IgD-negative memory B cell (primary cell): Measurements from ENCODE around the gene TBC1D10A. TPM values are rescaled to one million over a fixed set of nuclear protein-coding genes. Genes with fewer than 3 reads are reported as not detected.

Source experiments
- H3K27ac Mint-ChIP-seq, 3 donors: one replicate each; pipeline ENCODE4 v1.8.0; 2020 to 2022; ENCODE audit warnings: mild to moderate bottlenecking in 3 of 3, mixed read lengths in 3 of 3, moderate library complexity in 1 of 3
- H3K27me3 Mint-ChIP-seq: one replicate; pipeline ENCODE4 v1.8.0; 2021; ENCODE audit warnings: mixed read lengths
- H3K36me3 Mint-ChIP-seq: one replicate; pipeline ENCODE4 v1.8.0; 2020; ENCODE audit warnings: mild to moderate bottlenecking, mixed read lengths
- H3K4me1 Mint-ChIP-seq, 3 donors: one replicate each; pipeline ENCODE4 v1.8.0; 2020 to 2022; ENCODE audit warnings: mixed read lengths in 3 of 3, mild to moderate bottlenecking in 1 of 3
- H3K4me3 Mint-ChIP-seq, 4 donors: one replicate each; pipeline ENCODE4 v1.8.0; 2020 to 2022; ENCODE audit warnings: mild to moderate bottlenecking in 4 of 4, mixed read lengths in 4 of 4, moderate library complexity in 3 of 4
- H3K9me3 Mint-ChIP-seq, 3 donors: one replicate each; pipeline ENCODE4 v1.8.0; 2020 to 2021; ENCODE audit warnings: mixed read lengths in 3 of 3, mild to moderate bottlenecking in 1 of 3
- polyA plus RNA-seq: library from polyadenylated mRNA; unstranded; fragments of 300-500 nt; fragmentation: Illumina TruSeq; gene quantifications from one replicate; pipeline ENCODE4 v1.2.3, GENCODE V29; 2021

The TBC1D10A gene
- polyA plus RNA-seq, 1 donor from 2014 or later = 44.0 TPM

DNA sequence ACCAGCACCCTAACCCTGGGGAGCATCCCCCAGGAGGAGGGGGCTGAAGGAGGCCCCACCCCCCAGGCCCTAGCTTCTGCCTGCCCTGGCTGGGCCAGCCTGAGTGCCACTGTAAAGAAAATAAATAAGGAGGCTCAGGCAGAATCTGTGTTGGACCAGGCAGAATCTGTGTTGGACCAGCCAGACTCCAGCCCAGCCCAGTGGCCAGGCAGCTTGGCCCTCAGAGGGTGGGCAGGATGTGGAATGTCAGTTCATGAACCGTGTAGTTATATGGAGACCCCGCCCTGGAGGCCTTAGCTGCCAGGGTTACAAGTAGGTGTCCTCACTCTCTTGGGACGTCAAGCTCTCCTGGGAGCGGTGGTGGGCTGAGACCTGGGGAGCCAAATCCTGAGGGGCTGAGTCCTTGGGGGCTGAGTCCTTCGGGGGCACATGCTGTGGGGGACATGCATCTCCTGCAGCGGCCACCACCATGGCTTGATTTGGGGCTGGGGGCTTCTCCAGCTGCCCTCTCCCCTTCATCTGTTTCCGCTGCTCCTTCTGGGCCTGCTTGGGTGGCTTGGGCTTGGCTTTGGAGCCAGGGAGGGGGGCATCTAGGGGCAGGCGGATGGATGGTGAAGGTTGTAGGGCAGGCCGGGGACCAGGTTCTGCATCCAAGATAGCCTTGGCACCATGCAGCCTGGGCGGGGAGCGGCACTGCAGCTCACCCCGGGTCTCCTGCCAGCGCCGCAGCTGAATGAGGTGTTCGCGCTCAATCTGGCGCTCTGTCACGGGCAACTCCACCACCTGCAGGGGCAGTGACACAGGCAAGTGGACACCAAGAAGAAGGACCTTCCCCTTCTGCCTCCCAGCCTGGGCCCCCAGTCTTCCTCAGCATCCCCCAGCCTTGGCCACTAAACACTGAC is 34.4 kb downstream of the TBC1D10A start:
- Mint-ChIP-seq H3K9me3 (no peaks in the 10 kb centered on the region), H3K27me3 (no peaks in the 10 kb centered on the region), H3K36me3 (peaks cover 2% of the 10 kb centered on the region), H3K4me1 (peaks cover 8 to 22% (median 17%) of the 10 kb centered on the region in 3 donors), H3K4me3 (peak overlapping the region in 2 of 4 donors; percentile 41 to 97), H3K27ac (peak overlapping the region; percentile 32 to 73 (median 53))

- Mint-ChIP-seq H3K9me3 (no peaks in the 10 kb centered on the region), H3K4me3 (peak overlapping the region in 2 of 4 donors; percentile 24 to 97), H3K36me3 (peaks cover 2% of the 10 kb centered on the region), H3K4me1 (peaks cover 10 to 22% (median 20%) of the 10 kb centered on the region in 3 donors), H3K27me3 (no peaks in the 10 kb centered on the region), H3K27ac (peak overlapping the region in 2 of 3 donors; percentile 56 to 91)
Measured at GRCh38 chr22:30291058-30291892, 35.5 kb downstream of the TBC1D10A start.

- Mint-ChIP-seq H3K4me3 (peak overlapping the region; percentile 90 to 97 (median 96)), H3K4me1 (peaks cover 10 to 22% (median 20%) of the 10 kb centered on the region in 3 donors), H3K27me3 (no peaks in the 10 kb centered on the region), H3K9me3 (no peaks in the 10 kb centered on the region), H3K27ac (peak overlapping the region in 2 of 3 donors; percentile 91 to 95), H3K36me3 (peaks cover 2% of the 10 kb centered on the region)
Measured at GRCh38 chr22:30290342-30291057, 36.2 kb downstream of the TBC1D10A start.

- peak overlapping the region; percentile 57 to 95 (median 91) for H3K27ac Mint-ChIP-seq
- peak overlapping the region; percentile 90 to 97 (median 96) for H3K4me3 Mint-ChIP-seq
- peaks cover 2% of the 10 kb centered on the region for H3K36me3 Mint-ChIP-seq
- peaks cover 10 to 22% (median 20%) of the 10 kb centered on the region in 3 donors for H3K4me1 Mint-ChIP-seq
- no peaks in the 10 kb centered on the region for H3K9me3 Mint-ChIP-seq
- no peaks in the 10 kb centered on the region for H3K27me3 Mint-ChIP-seq
Measured at GRCh38 chr22:30289980-30290313, 36.8 kb downstream of the TBC1D10A start.

GRCh38 chr22:30289141-30289979 is 37.4 kb downstream of the TBC1D10A start, which contains the start of gene CASTOR1:
Gene CASTOR1 (minus strand): TSS chr22:30289505. CDS start chr22:30289497, 8 bp downstream.
- H3K36me3 Mint-ChIP-seq = peaks cover 2% of the 10 kb centered on the region
- no peaks in the 10 kb centered on the region for H3K27me3 Mint-ChIP-seq
- H3K4me3 Mint-ChIP-seq = peak within 1 kb of the TSS; percentile 90 to 97 (median 96)
- H3K9me3 Mint-ChIP-seq = no peaks in the 10 kb centered on the region
- peak within 1 kb of the TSS; percentile 87 to 95 (median 91) for H3K27ac Mint-ChIP-seq
- H3K4me1 Mint-ChIP-seq = peaks cover 10 to 22% (median 20%) of the 10 kb centered on the region in 3 donors

- H3K36me3 Mint-ChIP-seq = no peaks in the 10 kb centered on the region
- no peaks in the 10 kb centered on the region for H3K9me3 Mint-ChIP-seq
- H3K27me3 Mint-ChIP-seq = no peaks in the 10 kb centered on the region
Measured at GRCh38 chr22:30288419-30289140, 38.2 kb downstream of the TBC1D10A start.

GRCh38 chr22:30287648-30288418 is 38.9 kb downstream of the TBC1D10A start:
- Mint-ChIP-seq H3K4me3 (peak overlapping the region; percentile 86 to 97 (median 91)), H3K4me1 (peaks cover 10 to 22% (median 20%) of the 10 kb centered on the region in 3 donors), H3K27me3 (no peaks in the 10 kb centered on the region), H3K9me3 (no peaks in the 10 kb centered on the region), H3K27ac (peak overlapping the region; percentile 81 to 91 (median 87)), H3K36me3 (no peaks in the 10 kb centered on the region)

More at GRCh38 chr22:30288419-30289140, 38.2 kb downstream of the TBC1D10A start:
- peak overlapping the region; percentile 90 to 97 (median 96) for H3K4me3 Mint-ChIP-seq
- peak overlapping the region in 2 of 3 donors; percentile 87 to 91 for H3K27ac Mint-ChIP-seq
- peaks cover 10 to 22% (median 20%) of the 10 kb centered on the region in 3 donors for H3K4me1 Mint-ChIP-seq

DNA sequence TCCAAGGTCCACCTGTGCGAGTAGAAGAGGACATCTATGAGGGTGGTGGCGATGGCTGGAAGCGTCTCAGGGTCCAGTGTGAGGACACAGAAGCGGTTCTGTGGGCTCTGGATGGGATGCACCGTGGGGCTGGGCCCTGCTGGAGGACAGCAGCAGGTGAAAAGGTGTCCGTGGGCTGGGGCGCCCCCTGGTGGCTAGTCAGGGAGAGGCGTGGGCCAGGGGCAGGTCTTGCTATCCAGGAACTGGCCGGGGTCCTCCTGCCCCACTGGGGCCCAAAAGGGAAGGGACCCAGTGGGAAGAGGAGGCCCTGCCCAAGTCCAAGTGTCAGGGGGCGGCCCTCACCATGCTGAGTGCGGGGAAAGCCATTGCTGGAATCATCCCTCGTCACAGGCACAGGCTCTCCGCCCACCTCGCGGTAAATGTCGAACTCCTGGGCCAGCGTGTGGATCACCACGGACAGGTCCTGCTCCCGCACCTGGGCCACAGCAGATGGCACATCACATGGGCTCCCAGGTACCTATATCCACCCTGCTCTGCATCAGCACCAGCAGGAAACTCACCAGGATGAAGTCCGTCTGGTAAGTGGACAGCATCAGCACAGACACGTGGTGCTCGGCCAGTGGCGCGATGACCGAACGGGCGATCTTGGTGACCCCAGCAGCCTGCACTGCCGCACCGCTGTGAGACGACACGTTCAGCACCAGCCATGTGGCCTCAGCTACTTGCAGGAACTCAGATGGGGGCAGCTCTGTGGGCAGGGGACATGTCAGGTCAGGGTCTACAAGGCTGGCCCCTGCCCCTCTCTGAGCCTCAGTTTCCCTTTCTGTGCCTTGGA is 39.7 kb downstream of the TBC1D10A start:
- H3K36me3 Mint-ChIP-seq = no peaks in the 10 kb centered on the region
- no peaks in the 10 kb centered on the region for H3K9me3 Mint-ChIP-seq
- H3K4me3 Mint-ChIP-seq = peak overlapping the region in 2 of 4 donors; percentile 3 to 65
- H3K27ac Mint-ChIP-seq = peak overlapping the region; percentile 48 to 78 (median 77)
- H3K4me1 Mint-ChIP-seq = peaks cover 10 to 22% (median 20%) of the 10 kb centered on the region in 3 donors
- H3K27me3 Mint-ChIP-seq = no peaks in the 10 kb centered on the region

DNA sequence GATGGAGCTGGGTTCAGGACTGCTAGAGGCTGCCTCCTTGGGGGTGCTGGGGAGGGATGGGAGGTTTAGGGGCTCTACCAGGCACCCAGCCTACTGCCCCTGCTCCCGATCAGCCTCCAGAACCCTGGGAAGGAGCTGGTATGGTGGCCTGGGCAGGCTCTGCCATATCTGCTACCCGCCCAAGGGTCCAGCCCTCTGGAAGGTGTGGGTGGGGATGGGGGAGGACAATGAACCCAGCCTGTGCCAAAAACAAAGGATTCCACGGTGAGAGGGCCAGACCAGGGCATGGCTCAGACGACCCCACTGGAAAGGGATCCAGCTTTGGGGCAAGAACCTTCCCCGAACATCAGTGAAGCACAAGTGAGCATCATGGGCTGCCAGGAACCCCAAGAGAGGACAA is 40.4 kb downstream of the TBC1D10A start:
- H3K27me3 Mint-ChIP-seq = no peaks in the 10 kb centered on the region
- H3K27ac Mint-ChIP-seq = peak overlapping the region; percentile 48 to 77 (median 76)
- H3K9me3 Mint-ChIP-seq = no peaks in the 10 kb centered on the region
- H3K4me1 Mint-ChIP-seq = peaks cover 9 to 22% (median 18%) of the 10 kb centered on the region in 3 donors
- no peaks in the 10 kb centered on the region for H3K36me3 Mint-ChIP-seq
- peak overlapping the region in 1 of 4 donors; percentile 65 for H3K4me3 Mint-ChIP-seq

- H3K4me1 Mint-ChIP-seq = peaks cover 9 to 22% (median 18%) of the 10 kb centered on the region in 3 donors
- no peak overlapping the region for H3K27ac Mint-ChIP-seq
- no peaks in the 10 kb centered on the region for H3K36me3 Mint-ChIP-seq
- H3K4me3 Mint-ChIP-seq = peak overlapping the region in 1 of 4 donors; percentile 47
- H3K9me3 Mint-ChIP-seq = no peaks in the 10 kb centered on the region
- H3K27me3 Mint-ChIP-seq = peaks cover 1% of the 10 kb centered on the region
Measured at GRCh38 chr22:30285846-30286200, 40.9 kb downstream of the TBC1D10A start.

DNA sequence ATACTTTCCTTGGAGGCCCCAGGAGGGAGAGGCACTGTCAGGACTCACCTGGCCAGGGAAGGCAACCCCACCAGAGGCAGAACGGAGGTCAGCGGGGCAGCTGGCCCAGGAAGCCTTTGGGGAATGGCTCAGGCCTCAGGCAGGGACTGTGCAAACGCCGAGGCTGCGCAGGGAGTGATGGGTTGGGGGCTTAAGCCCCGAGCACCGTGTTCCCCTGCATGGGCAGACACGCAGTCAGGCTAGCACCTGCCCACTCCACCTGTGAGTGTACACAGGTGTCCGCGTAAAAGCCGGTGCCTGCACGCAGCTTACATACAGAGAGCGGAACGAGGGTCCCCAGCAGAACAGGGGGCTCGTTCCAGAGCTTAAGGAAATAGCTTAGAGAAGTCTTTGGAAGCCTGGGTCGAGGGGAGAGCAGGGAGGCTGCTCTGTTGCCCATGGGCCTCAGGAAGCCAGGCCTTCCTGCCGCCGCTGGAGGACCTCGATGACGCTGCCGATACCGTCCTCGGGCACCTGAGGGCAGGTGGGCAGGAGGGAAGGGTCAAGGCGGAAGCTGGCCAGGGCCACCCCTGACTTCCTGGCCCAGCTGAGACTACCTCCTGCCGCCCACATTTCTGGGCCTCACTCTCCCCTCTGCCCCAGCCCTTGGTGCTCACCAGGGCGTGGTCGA is 41.4 kb downstream of the TBC1D10A start:
- Mint-ChIP-seq H3K27me3 (peaks cover 1% of the 10 kb centered on the region), H3K27ac (no peak overlapping the region), H3K36me3 (no peaks in the 10 kb centered on the region), H3K4me1 (peaks cover 7 to 18% (median 14%) of the 10 kb centered on the region in 3 donors), H3K4me3 (peak overlapping the region in 1 of 4 donors; percentile 47), H3K9me3 (no peaks in the 10 kb centered on the region)
